Measurements from ENCODE around the gene NDC80.

DNA sequence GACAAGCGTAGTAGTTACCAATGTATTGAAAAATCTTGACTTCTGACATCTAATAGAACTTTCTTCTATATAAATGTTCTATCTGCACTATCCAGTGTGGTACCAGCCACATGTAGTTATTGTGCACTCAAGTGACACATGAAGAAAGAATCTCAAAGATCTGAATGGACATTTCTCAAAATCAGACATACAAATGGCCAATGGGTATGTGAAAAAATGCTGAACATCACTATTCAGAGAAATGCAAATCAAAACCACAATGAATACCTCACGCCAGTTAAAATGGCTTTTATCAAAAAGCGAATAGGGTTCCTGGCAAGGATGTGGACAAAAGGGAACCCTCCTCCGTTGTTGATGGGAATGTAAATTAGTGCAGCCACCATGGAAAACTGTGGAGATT lies 46.7 kb downstream of the NDC80 start:
- TF ChIP-seq, protein P1, sequence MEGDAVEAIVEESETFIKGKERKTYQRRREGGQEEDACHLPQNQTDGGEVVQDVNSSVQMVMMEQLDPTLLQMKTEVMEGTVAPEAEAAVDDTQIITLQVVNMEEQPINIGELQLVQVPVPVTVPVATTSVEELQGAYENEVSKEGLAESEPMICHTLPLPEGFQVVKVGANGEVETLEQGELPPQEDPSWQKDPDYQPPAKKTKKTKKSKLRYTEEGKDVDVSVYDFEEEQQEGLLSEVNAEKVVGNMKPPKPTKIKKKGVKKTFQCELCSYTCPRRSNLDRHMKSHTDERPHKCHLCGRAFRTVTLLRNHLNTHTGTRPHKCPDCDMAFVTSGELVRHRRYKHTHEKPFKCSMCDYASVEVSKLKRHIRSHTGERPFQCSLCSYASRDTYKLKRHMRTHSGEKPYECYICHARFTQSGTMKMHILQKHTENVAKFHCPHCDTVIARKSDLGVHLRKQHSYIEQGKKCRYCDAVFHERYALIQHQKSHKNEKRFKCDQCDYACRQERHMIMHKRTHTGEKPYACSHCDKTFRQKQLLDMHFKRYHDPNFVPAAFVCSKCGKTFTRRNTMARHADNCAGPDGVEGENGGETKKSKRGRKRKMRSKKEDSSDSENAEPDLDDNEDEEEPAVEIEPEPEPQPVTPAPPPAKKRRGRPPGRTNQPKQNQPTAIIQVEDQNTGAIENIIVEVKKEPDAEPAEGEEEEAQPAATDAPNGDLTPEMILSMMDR (optimal IDR thresholded peaks at IDR 0.05 in 1 of 3, IDR thresholded peaks at IDR 0.05 in 1 of 3, conservative IDR thresholded peaks at IDR 0.05 in 1 of 3; ENCODE audit: extremely low read depth in 1 of 3, insufficient read depth in 2 of 3, low read length in 3 of 3), result no peak
- no peak for TF ChIP-seq EZH2 (IDR thresholded peaks at IDR 0.05; ENCODE audit: low read length)

Measured in keratinocyte (primary cell).